Kidney (tissue), 14 donors: ENCODE results near the gene PLEK. TPM values are rescaled to one million over a fixed set of nuclear protein-coding genes. Genes with fewer than 3 reads are reported as not detected.

ENCODE experiments used
- DNase-seq, 5 donors: peaks; one replicate each; pipeline ENCODE4 v3.0.0-alpha.2; 2013 to 2020
- FAIRE-seq: peaks from 2 replicates; lab custom pipeline; 2012; peaks lifted over from hg19 to GRCh38; lab: Jason Lieb, UNC
- H3K27ac ChIP-seq, 2 donors: one replicate each; pipeline ENCODE4 v1.7.0; 2013; ENCODE audit warnings: low read depth in 2 of 2, low read length in 2 of 2, inconsistent platforms in 1 of 2
- H3K27me3 ChIP-seq: one replicate; pipeline ENCODE4 v1.7.1; 2013; ENCODE audit warnings: low read length, inconsistent platforms; ENCODE audit not compliant: control insufficient read depth, insufficient read depth
- H3K36me3 ChIP-seq, 3 donors: one replicate each; pipeline versions ENCODE4 v1.7.0 to v1.7.1; 2013; ENCODE audit warnings: low read length in 3 of 3, control low read depth in 1 of 3, inconsistent platforms in 1 of 3; ENCODE audit not compliant: insufficient read depth in 3 of 3, control insufficient read depth in 2 of 3
- H3K4me1 ChIP-seq, 3 donors: one replicate each; pipeline versions ENCODE4 v1.7.0 to v1.7.1; 2013; ENCODE audit warnings: low read length in 3 of 3, inconsistent platforms in 1 of 3, low read depth in 1 of 3; ENCODE audit not compliant: control insufficient read depth in 2 of 3, insufficient read depth in 2 of 3
- H3K4me3 ChIP-seq, 3 donors: one replicate each; pipeline versions ENCODE4 v1.7.0 to v1.8.1; 2013; ENCODE audit warnings: low read length in 3 of 3, control low read depth in 1 of 3, inconsistent platforms in 1 of 3
- H3K9ac ChIP-seq, 3 donors: one replicate each; pipeline versions ENCODE4 v1.7.0 to v1.7.1; 2013; ENCODE audit warnings: low read length in 3 of 3, control low read depth in 1 of 3, inconsistent platforms in 1 of 3
- H3K9me3 ChIP-seq, 3 donors: one replicate each; pipeline versions ENCODE4 v1.7.0 to v1.7.1; 2013; ENCODE audit warnings: low read length in 3 of 3, control low read depth in 1 of 3, inconsistent platforms in 1 of 3; ENCODE audit not compliant: control insufficient read depth in 2 of 3, insufficient read depth in 1 of 3
- intact Hi-C: fragments of 100-400 bp; cut with DNase I; formaldehyde crosslinking; loops from one replicate; pipeline ENCODE4 v1.11.1; 2022
- polyA plus RNA-seq: library from polyadenylated mRNA; stranded (reverse); fragments of 350-450 nt; fragmentation: Illumina TruSeq; extraction: RNeasy Lipid Tissue Mini Kit (QIAGEN cat#74804); gene quantifications from one replicate; pipeline ENCODE4 v1.2.3, GENCODE V29; 2014; ENCODE audit warnings: low read depth, low replicate concordance; ENCODE audit not compliant: insufficient read depth
- total RNA-seq: library from RNA; stranded (reverse); fragmentation: NEBNext Ultra II Directional; extraction: Animal tissue kit (Norgen Biotek cat#: 25700); gene quantifications from one replicate; pipeline ENCODE4 v1.2.1, GENCODE V29; 2021
- TF ChIP-seq, protein P1 (sequence below): IDR thresholded peaks from 3 replicates; pipeline ENCODE4 v1.5.1; 2012; ENCODE audit warnings: mild to moderate bottlenecking, moderate library complexity, borderline replicate concordance; ENCODE audit not compliant: insufficient read depth; ENCODE audit errors: extremely low read depth
- donor health status: control.
- donor health status: control.
- donor health status: control.
- donor health status: control.
- donor health status: control.
- donor health status: DM: yes; HTN: yes; CAD: no.
- donor health status: Normal renal cell carcinoma (clear cell type).

The PLEK gene
- total and polyA plus RNA-seq, 2 donors from 2014 or later: 2.8 to 17.3 TPM

DNA sequence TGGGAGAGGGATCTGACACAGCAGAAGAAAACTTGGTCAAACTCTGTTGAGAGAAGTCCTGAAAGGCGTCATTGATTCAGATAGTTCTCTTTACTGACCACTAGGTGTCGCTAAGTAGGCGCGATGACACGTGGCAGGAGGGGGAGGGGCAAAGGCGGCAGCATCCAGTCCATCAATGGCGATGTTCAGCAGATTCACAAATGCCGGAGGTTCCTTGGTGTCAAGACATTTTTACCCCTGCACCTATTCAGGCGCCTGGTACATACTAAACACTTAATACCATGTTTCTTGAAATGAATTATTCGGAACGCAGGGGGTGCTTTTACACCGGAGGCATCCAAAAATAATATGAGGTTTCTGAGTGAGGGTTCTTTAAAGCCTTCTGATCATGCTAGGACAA lies 3.0 kb upstream of the PLEK start:
- FAIRE-seq: no peak
- peak; percentile 59 to 88 (median 61) for DNase-seq
- Histone ChIP-seq H3K4me1 (no peaks in the 10 kb centered on the region), H3K9ac (no peak overlapping the region), H3K9me3 (no peaks in the 10 kb centered on the region), H3K27me3 (no peaks in the 10 kb centered on the region), H3K4me3 (peak overlapping the region in 1 of 3 donors; percentile 25), H3K27ac (no peak overlapping the region), H3K36me3 (no peaks in the 10 kb centered on the region)
- TF ChIP-seq, protein P1, sequence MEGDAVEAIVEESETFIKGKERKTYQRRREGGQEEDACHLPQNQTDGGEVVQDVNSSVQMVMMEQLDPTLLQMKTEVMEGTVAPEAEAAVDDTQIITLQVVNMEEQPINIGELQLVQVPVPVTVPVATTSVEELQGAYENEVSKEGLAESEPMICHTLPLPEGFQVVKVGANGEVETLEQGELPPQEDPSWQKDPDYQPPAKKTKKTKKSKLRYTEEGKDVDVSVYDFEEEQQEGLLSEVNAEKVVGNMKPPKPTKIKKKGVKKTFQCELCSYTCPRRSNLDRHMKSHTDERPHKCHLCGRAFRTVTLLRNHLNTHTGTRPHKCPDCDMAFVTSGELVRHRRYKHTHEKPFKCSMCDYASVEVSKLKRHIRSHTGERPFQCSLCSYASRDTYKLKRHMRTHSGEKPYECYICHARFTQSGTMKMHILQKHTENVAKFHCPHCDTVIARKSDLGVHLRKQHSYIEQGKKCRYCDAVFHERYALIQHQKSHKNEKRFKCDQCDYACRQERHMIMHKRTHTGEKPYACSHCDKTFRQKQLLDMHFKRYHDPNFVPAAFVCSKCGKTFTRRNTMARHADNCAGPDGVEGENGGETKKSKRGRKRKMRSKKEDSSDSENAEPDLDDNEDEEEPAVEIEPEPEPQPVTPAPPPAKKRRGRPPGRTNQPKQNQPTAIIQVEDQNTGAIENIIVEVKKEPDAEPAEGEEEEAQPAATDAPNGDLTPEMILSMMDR: peak; percentile 70
- intact Hi-C loops: no loop called here

DNA sequence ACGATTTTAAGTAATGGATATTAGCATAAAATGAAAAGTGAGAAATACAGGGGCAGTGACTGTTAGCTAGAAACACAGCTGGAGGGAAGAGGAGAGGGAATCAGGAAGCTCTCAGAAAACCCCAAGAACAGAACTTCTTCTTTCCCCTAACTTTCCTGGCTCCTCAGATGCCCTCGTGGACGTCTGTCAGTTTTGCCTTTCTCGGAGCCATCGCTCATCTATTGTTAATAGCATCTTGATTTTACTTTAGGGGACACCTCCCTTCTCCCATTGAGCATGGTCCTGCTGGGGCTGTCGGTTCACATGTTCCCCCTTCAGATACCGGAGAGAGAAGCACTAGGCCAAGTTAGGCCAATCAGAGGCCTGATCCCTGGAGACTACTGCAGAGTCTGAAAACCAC lies 2.3 kb upstream of the PLEK start:
- intact Hi-C loops: no loop called here
- FAIRE-seq (no peak), DNase-seq (no peak)
- no peak overlapping the region for H3K27ac ChIP-seq
- H3K36me3 ChIP-seq: no peaks in the 10 kb centered on the region
- TF ChIP-seq, protein P1: no peak
- no peak overlapping the region for H3K9ac ChIP-seq
- no peaks in the 10 kb centered on the region for H3K27me3 ChIP-seq
- no peaks in the 10 kb centered on the region for H3K9me3 ChIP-seq
- no peaks in the 10 kb centered on the region for H3K4me1 ChIP-seq
- no peak overlapping the region for H3K4me3 ChIP-seq

DNA sequence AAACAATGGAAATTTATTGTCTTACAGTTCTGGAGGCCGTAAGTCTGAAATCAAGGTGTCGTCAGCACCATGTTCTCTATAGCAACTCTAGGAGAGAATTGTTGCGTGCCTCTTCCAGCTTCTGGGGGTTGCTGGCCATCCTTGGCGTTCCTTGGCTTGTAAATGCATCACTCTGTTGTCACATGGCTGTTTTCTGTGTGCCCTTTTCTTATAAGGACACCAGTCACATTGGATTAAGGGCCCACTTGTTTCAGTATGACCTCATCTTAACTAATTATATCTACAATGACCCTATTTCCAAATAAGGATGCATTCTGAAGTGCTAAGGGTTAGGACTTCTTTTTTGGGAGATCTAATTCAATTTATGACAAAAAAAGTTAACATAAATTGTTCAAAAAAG lies 1.4 kb upstream of the PLEK start:
- FAIRE-seq (no peak), DNase-seq (no peak)
- no peak overlapping the region for H3K27ac ChIP-seq
- no peaks in the 10 kb centered on the region for H3K36me3 ChIP-seq
- H3K9ac ChIP-seq: no peak overlapping the region
- H3K9me3 ChIP-seq: no peaks in the 10 kb centered on the region
- intact Hi-C loops: no loop called here
- no peaks in the 10 kb centered on the region for H3K27me3 ChIP-seq
- H3K4me1 ChIP-seq: peaks cover 0 to 2% (median 0%) of the 10 kb centered on the region in 3 donors
- TF ChIP-seq, protein P1: no peak
- H3K4me3 ChIP-seq: no peak overlapping the region

- TF ChIP-seq, protein P1: no peak
- peaks cover 0 to 4% (median 0%) of the 10 kb centered on the region in 3 donors for H3K4me1 ChIP-seq
- no peak overlapping the region for H3K9ac ChIP-seq
- H3K36me3 ChIP-seq: no peaks in the 10 kb centered on the region
- intact Hi-C loops: no loop called here
- no peak overlapping the region for H3K27ac ChIP-seq
- DNase-seq (no peak), FAIRE-seq (no peak)
- no peaks in the 10 kb centered on the region for H3K9me3 ChIP-seq
- no peaks in the 10 kb centered on the region for H3K27me3 ChIP-seq
- H3K4me3 ChIP-seq: peak overlapping the region in 1 of 3 donors; percentile 10
Measured at GRCh38 chr2:68366083-68366560, 1.0 kb downstream of the PLEK start.
